ENCODE measurements around the gene COQ10B.

DNA sequence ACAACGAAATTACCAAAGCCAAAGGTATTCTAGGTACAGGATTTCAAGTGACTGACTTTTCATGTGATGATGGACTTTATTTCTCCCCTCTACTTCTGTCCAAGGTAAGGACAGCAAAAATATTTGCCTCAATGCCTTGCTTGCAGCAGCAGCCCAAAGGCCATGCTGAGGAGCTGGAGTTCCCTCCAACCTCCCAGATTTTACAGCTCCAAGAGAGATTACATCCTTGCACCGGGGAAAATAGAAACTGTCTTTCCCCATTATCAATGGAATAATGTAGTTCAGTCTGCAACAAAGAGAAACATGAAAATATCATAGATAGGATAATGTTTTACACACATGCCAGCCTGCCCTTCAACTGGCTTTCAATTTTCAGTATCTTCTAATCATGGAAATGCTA is 32.8 kb downstream of the COQ10B start:
- TF ChIP-seq, protein P1, sequence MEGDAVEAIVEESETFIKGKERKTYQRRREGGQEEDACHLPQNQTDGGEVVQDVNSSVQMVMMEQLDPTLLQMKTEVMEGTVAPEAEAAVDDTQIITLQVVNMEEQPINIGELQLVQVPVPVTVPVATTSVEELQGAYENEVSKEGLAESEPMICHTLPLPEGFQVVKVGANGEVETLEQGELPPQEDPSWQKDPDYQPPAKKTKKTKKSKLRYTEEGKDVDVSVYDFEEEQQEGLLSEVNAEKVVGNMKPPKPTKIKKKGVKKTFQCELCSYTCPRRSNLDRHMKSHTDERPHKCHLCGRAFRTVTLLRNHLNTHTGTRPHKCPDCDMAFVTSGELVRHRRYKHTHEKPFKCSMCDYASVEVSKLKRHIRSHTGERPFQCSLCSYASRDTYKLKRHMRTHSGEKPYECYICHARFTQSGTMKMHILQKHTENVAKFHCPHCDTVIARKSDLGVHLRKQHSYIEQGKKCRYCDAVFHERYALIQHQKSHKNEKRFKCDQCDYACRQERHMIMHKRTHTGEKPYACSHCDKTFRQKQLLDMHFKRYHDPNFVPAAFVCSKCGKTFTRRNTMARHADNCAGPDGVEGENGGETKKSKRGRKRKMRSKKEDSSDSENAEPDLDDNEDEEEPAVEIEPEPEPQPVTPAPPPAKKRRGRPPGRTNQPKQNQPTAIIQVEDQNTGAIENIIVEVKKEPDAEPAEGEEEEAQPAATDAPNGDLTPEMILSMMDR (IDR thresholded peaks at IDR 0.05): no peak
- no peak for TF ChIP-seq POLR2A (IDR thresholded peaks at IDR 0.05)
